ENCODE results near the gene HCCS.

DNA sequence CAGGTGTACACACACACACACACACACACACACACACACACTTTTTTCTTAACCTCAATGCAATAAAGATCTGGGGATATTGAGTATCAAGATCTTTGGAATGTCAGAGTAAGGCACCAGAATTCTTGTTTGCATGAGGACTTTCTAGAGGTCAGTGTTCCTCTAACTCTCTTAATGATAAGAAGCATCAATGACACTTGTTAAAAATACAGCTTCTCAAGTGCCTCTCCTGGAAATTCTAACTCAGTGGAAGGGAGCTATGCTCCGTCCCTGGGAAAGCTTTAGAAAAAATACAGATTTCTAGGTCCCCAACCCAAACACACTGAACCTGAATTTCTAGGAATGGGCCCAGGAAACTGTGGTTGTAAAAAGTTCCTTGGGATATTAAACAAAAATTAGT lies 25.8 kb upstream of the HCCS start:
- TF ChIP-seq YY1 (IDR thresholded peaks at IDR 0.05; ENCODE audit: insufficient read depth, insufficient read length) (no peak), ZNF274 (IDR thresholded peaks at IDR 0.05; ENCODE audit: low read depth, low read length) (no peak)

Data from NT2/D1 (cell line).